Measurements from ENCODE around the gene DICER1. TPM values are rescaled to one million over a fixed set of nuclear protein-coding genes. Genes with fewer than 3 reads are reported as not detected.

DICER1 gene
- total RNA-seq, 1 experiment from 2014 or later = 57.1 TPM

- no peak for TF ChIP-seq EZH2 (IDR thresholded peaks at IDR 0.05; ENCODE audit: borderline replicate concordance, low read depth, low read length, poor library complexity, severe bottlenecking)
- TF ChIP-seq CTCF (conservative IDR thresholded peaks at IDR 0.05; ENCODE audit: low read depth, low read length) = no peak
These were observed 100.9 kb downstream of the DICER1 start for GRCh38 chr14:95056476-95056875.

GRCh38 chr14:95055318-95055717 is 102.0 kb downstream of the DICER1 start:
- POLR2A ChIA-PET (ENCODE audit: low non-redundant PET) = no interaction called here
- CTCF ChIA-PET = no interaction called here
- BruUV-seq (replicated peaks) = no TSS peak
- no peaks in the 10 kb centered on the region for H3K9me3 ChIP-seq (ENCODE audit: low read depth, low read length, poor library complexity, severe bottlenecking)
- H3K27me3 ChIP-seq (replicated peaks; ENCODE audit: insufficient read depth, low read depth, low read length, poor library complexity) = no peaks in the 10 kb centered on the region
- no peaks in the 10 kb centered on the region for H3K4me1 ChIP-seq (ENCODE audit: insufficient read depth, low read length, poor library complexity, severe bottlenecking)
- H3K27ac ChIP-seq (ENCODE audit: low read depth, low read length, poor library complexity, severe bottlenecking) = no peak overlapping the region
- H3K36me3 ChIP-seq (ENCODE audit: insufficient read depth, low read length, poor library complexity, severe bottlenecking) = no peaks in the 10 kb centered on the region
- TF ChIP-seq EZH2 (IDR thresholded peaks at IDR 0.05; ENCODE audit: borderline replicate concordance, low read depth, low read length, poor library complexity, severe bottlenecking) = no peak
- no peak for TF ChIP-seq CTCF (conservative IDR thresholded peaks at IDR 0.05; ENCODE audit: low read depth, low read length)
- no peak for DNase-seq (ENCODE audit: low spot score)
- intact Hi-C loops (cut with micrococcal nuclease; ENCODE audit: unreplicated experiment) = no loop called here
- no peak overlapping the region for H3K4me3 ChIP-seq (ENCODE audit: low read depth, low read length, poor library complexity, severe bottlenecking)

More at GRCh38 chr14:95056476-95056875, 100.9 kb downstream of the DICER1 start:
- POLR2A ChIA-PET (ENCODE audit: low non-redundant PET) = no interaction called here
- H3K27ac ChIP-seq (ENCODE audit: low read depth, low read length, poor library complexity, severe bottlenecking) = no peak overlapping the region
- H3K4me3 ChIP-seq (ENCODE audit: low read depth, low read length, poor library complexity, severe bottlenecking) = no peak overlapping the region
- no TSS peak for BruUV-seq (replicated peaks)
- no peaks in the 10 kb centered on the region for H3K9me3 ChIP-seq (ENCODE audit: low read depth, low read length, poor library complexity, severe bottlenecking)
- H3K36me3 ChIP-seq (ENCODE audit: insufficient read depth, low read length, poor library complexity, severe bottlenecking) = no peaks in the 10 kb centered on the region
- intact Hi-C loops (cut with micrococcal nuclease; ENCODE audit: unreplicated experiment) = no loop called here
- no peaks in the 10 kb centered on the region for H3K4me1 ChIP-seq (ENCODE audit: insufficient read depth, low read length, poor library complexity, severe bottlenecking)
- DNase-seq (ENCODE audit: low spot score) = no peak
- CTCF ChIA-PET = no interaction called here
- H3K27me3 ChIP-seq (replicated peaks; ENCODE audit: insufficient read depth, low read depth, low read length, poor library complexity) = no peaks in the 10 kb centered on the region

- Histone ChIP-seq H3K4me3 (ENCODE audit: low read depth, low read length, poor library complexity, severe bottlenecking) (no peak overlapping the region), H3K9me3 (ENCODE audit: low read depth, low read length, poor library complexity, severe bottlenecking) (no peaks in the 10 kb centered on the region), H3K4me1 (ENCODE audit: insufficient read depth, low read length, poor library complexity, severe bottlenecking) (no peaks in the 10 kb centered on the region), H3K36me3 (ENCODE audit: insufficient read depth, low read length, poor library complexity, severe bottlenecking) (no peaks in the 10 kb centered on the region), H3K27ac (ENCODE audit: low read depth, low read length, poor library complexity, severe bottlenecking) (no peak overlapping the region), H3K27me3 (replicated peaks; ENCODE audit: insufficient read depth, low read depth, low read length, poor library complexity) (no peaks in the 10 kb centered on the region)
- CTCF ChIA-PET = no interaction called here
- DNase-seq (ENCODE audit: low spot score) = no peak
- POLR2A ChIA-PET (ENCODE audit: low non-redundant PET) = no interaction called here
- TF ChIP-seq CTCF (conservative IDR thresholded peaks at IDR 0.05; ENCODE audit: low read depth, low read length) (no peak), EZH2 (IDR thresholded peaks at IDR 0.05; ENCODE audit: borderline replicate concordance, low read depth, low read length, poor library complexity, severe bottlenecking) (no peak)
- intact Hi-C loops (cut with micrococcal nuclease; ENCODE audit: unreplicated experiment) = no loop called here
- no TSS peak for BruUV-seq (replicated peaks)
These were observed 102.7 kb downstream of the DICER1 start for GRCh38 chr14:95054346-95055280.
